GM12878 (cell line): ENCODE data around the gene C10orf90.

ENCODE experiments used
- CTCF ChIP-seq, 3 experiments: IDR thresholded peaks in 2 of 3; conservative IDR thresholded peaks in 1 of 3; 2 replicates each; pipeline ENCODE4 v1.5.1; 2011; ENCODE audit warnings: low read depth in 3 of 3, low read length in 3 of 3, mild to moderate bottlenecking in 3 of 3, control low read depth in 2 of 3, moderate library complexity in 2 of 3, inconsistent platforms in 1 of 3, mixed read lengths in 1 of 3; ENCODE audit not compliant: control insufficient read depth in 2 of 3, insufficient read depth in 1 of 3; ENCODE audit errors: extremely low read depth in 1 of 3
- EP300 ChIP-seq, 2 experiments: fragments of 150-350 bp in 1 of 2; IDR thresholded peaks; 2 replicates each; pipeline ENCODE4 v1.6.1; 2011 to 2012; ENCODE audit warnings: low read depth in 2 of 2, low read length in 2 of 2, borderline replicate concordance in 1 of 2, improper control_type of control experiment in 1 of 2, inconsistent platforms in 1 of 2; ENCODE audit not compliant: control insufficient read depth in 1 of 2
- ETV6 ChIP-seq, 2 experiments: fragments of 450-650 bp in 1 of 2; IDR thresholded peaks in 1 of 2; conservative IDR thresholded peaks in 1 of 2; 2 replicates each; pipeline ENCODE4 v1.6.1; 2014; ENCODE audit warnings: antibody characterized with exemption in 1 of 2, borderline replicate concordance in 1 of 2, low read depth in 1 of 2, mild to moderate bottlenecking in 1 of 2, moderate library complexity in 1 of 2
- EZH2 ChIP-seq: IDR thresholded peaks from 2 replicates; pipeline ENCODE4 v1.6.1; 2012; ENCODE audit warnings: low read depth, mild to moderate bottlenecking, control low read depth, inconsistent platforms, low read length, borderline replicate concordance; ENCODE audit not compliant: control insufficient read depth
- MLLT1 ChIP-seq: fragments of 450-650 bp; IDR thresholded peaks from 2 replicates; pipeline ENCODE4 v1.6.1; 2016; ENCODE audit warnings: mild to moderate bottlenecking
- MXI1 ChIP-seq: fragments of 150-350 bp; IDR thresholded peaks from 2 replicates; pipeline ENCODE4 v1.6.1; 2011; ENCODE audit warnings: low read depth, mild to moderate bottlenecking, inconsistent platforms, low read length, improper control_type of control experiment
- POLR2A ChIP-seq: IDR thresholded peaks from 2 replicates; pipeline ENCODE4 v1.6.1; 2011; ENCODE audit warnings: low read depth, mild to moderate bottlenecking, low read length
- POLR2AphosphoS5 ChIP-seq: IDR thresholded peaks from 2 replicates; pipeline ENCODE4 v1.6.1; 2011; ENCODE audit warnings: mild to moderate bottlenecking, low read length, inconsistent platforms
- PRDM15 ChIP-seq: fragments of 450-650 bp; formaldehyde crosslinking; IDR thresholded peaks from 2 replicates; pipeline ENCODE4 v1.4.0; 2020; ENCODE audit warnings: mild to moderate bottlenecking, moderate library complexity
- SMC3 ChIP-seq: IDR thresholded peaks from 2 replicates; pipeline ENCODE4 v1.6.1; 2011; ENCODE audit warnings: low read length, improper control_type of control experiment, borderline replicate concordance
- SPI1 ChIP-seq: IDR thresholded peaks from 2 replicates; pipeline ENCODE4 v1.6.1; 2011; ENCODE audit warnings: low read depth, mild to moderate bottlenecking, low read length, moderate library complexity, borderline replicate concordance; ENCODE audit not compliant: insufficient read depth
- ZNF384 ChIP-seq: IDR thresholded peaks from 2 replicates; pipeline ENCODE4 v1.6.1; 2012; ENCODE audit warnings: low read depth, mild to moderate bottlenecking, low read length, improper control_type of control experiment, borderline replicate concordance
- ZZZ3 ChIP-seq: IDR thresholded peaks from 2 replicates; pipeline ENCODE4 v1.6.1; 2011; ENCODE audit warnings: low read depth; ENCODE audit not compliant: control insufficient read depth, insufficient read length

GRCh38 chr10:126463286-126463685 lies 207.2 kb downstream of the C10orf90 start:
- TF ChIP-seq EZH2 (no peak), POLR2AphosphoS5 (no peak), SPI1 (no peak), ZZZ3 (no peak), CTCF (IDR thresholded peaks at IDR 0.05 in 2 of 3, conservative IDR thresholded peaks at IDR 0.05 in 1 of 3; ENCODE audit: control insufficient read depth in 2 of 3, extremely low read depth in 1 of 3, insufficient read depth in 1 of 3, low read depth in 3 of 3, low read length in 3 of 3) (no peak), ETV6 (conservative IDR thresholded peaks at IDR 0.05 in 1 of 2, IDR thresholded peaks at IDR 0.05 in 1 of 2; ENCODE audit: borderline replicate concordance in 1 of 2, low read depth in 1 of 2) (no peak), SMC3 (no peak), EP300 (IDR thresholded peaks at IDR 0.05; ENCODE audit: borderline replicate concordance in 1 of 2, control insufficient read depth in 1 of 2, low read depth in 2 of 2, low read length in 2 of 2) (no peak), MLLT1 (no peak), ZNF384 (no peak), POLR2A (no peak), MXI1 (no peak), PRDM15 (CRISPR knock-in tag) (no peak)
